Mesodermal cell (in vitro differentiated cells): ENCODE measurements around the gene RMRP.
"Not testable (repeated sequence)": the region's sequence is repeated elsewhere in the genome, so short reads cannot be mapped to it uniquely, and the experiment has no call there.

Experiments used
- H3K27ac ChIP-seq: 2 replicates; pipeline ENCODE4 v1.7.0; 2013; ENCODE audit warnings: mild to moderate bottlenecking, low read depth, low read length, moderate library complexity; ENCODE audit not compliant: severe bottlenecking
- H3K36me3 ChIP-seq: 2 replicates; pipeline ENCODE4 v1.7.1; 2013; ENCODE audit warnings: mild to moderate bottlenecking, low read length, moderate library complexity; ENCODE audit not compliant: control insufficient read depth, insufficient read depth
- H3K4me1 ChIP-seq: one replicate; pipeline ENCODE4 v1.7.1; 2013; ENCODE audit warnings: mild to moderate bottlenecking, low read length; ENCODE audit not compliant: insufficient read depth, control insufficient read depth, poor library complexity, severe bottlenecking
- H3K4me3 ChIP-seq: 2 replicates; pipeline ENCODE4 v1.7.0; 2013; ENCODE audit warnings: low read length, control low read depth, mild to moderate bottlenecking; ENCODE audit not compliant: insufficient read depth, poor library complexity, severe bottlenecking; ENCODE audit errors: extremely low read depth
- H3K9me3 ChIP-seq: 2 replicates; pipeline ENCODE4 v1.7.1; 2013; ENCODE audit warnings: mild to moderate bottlenecking, low read length, moderate library complexity; ENCODE audit not compliant: control insufficient read depth
- WGBS, 2 experiments: methylation state at CpG; one replicate each; pipeline ENCODE4 v1.1.5; 2013; ENCODE audit warnings: missing lambda C conversion rate in 2 of 2; ENCODE audit not compliant: insufficient coverage in 2 of 2; 5-methylcytosine and 5-hydroxymethylcytosine counted together

Gene RMRP

DNA sequence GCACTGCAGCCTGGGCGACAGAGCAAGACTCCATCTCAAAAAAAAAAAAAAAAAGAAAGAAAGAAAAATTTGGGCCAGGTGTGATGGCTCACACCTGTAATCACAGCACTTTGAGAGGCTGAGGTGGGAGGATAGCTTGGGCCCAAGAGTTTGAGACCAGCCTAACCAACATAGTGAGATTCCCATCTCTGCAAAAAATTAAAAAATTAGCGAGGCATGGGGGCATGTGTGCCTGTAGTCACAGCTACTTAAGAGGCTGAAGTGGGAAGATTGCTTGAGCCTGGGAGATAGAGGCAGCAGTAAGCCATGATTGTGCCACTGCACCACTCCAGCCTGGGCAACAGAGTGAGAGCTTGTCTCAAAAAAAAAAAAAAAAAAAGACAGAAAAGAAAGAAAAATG lies 4.2 kb downstream of the RMRP start:
- H3K4me1 ChIP-seq = peaks cover 17% of the 10 kb centered on the region
- H3K36me3 ChIP-seq = no peaks in the 10 kb centered on the region
- 100% methylated on average over 1 of the region's 2 CpGs for WGBS, 2 experiments
- H3K9me3 ChIP-seq = no peaks in the 10 kb centered on the region
- H3K27ac ChIP-seq = no peak overlapping the region
- H3K4me3 ChIP-seq = no peak overlapping the region

GRCh38 chr9:35652829-35653209 lies 5.0 kb downstream of the RMRP start:
- Histone ChIP-seq H3K4me1 (peaks cover 17% of the 10 kb centered on the region), H3K4me3 (no peak overlapping the region), H3K36me3 (no peaks in the 10 kb centered on the region), H3K27ac (no peak overlapping the region), H3K9me3 (no peaks in the 10 kb centered on the region)
- WGBS, 2 experiments = 97% methylated on average over 5 to 6 of the region's 8 CpGs

- Histone ChIP-seq H3K4me3 (no peak overlapping the region), H3K9me3 (no peaks in the 10 kb centered on the region), H3K27ac (no peak overlapping the region), H3K36me3 (no peaks in the 10 kb centered on the region), H3K4me1 (peaks cover 17% of the 10 kb centered on the region)
- 86 to 93% methylated on average over 4 to 5 of the region's 7 CpGs for WGBS, 2 experiments
Measured at GRCh38 chr9:35651956-35652828, 5.6 kb downstream of the RMRP start.

DNA sequence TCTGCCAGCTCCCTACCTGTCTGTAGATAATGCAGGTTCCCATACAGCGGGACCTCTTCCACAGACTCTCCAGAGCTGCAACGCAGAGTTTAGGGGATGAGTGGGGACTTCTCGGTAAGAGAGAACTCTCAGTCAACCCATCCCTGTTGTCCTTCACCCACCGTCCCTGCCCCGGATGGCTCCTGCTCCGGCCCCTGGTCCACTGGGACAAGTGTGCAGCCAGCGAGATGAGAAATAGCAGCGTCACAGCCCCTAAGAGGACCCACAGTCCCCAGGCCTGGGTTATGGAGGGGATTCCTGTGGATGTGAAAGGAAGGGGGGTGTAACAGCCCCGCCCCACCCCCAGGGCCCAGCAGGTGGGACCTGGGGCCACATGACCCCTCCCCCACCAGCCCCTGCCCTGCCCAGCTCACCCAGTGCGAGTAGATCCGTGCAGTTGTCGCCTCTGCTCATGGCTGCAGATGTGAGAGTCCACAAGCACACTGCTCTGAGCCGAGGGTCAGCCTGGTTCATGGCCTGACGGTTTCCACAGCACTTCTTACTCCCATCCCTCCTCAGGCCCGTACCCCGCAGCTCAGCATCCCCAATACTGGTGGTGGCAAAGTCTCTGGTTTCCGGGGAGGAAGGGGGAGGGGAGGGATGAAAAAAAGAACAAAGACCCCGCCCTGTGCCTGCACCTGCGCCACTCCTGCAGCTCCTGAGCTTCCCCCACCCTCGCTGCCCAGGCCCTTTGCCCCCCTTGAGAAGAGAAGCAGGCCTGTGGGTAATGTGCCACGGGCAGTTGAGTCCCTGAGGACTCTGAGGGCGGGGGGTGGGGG lies 7.3 kb downstream of the RMRP start, which contains the start of gene SIT1:
Gene SIT1, minus strand, starts transcription at position 591 of the 818 bp plus-strand sequence. Its CDS starts 78 bp downstream, at position 513.
- Histone ChIP-seq H3K4me1 (peaks cover 17% of the 10 kb centered on the region), H3K27ac (no peak within 1 kb of the TSS), H3K9me3 (no peaks in the 10 kb centered on the region), H3K4me3 (no peak within 1 kb of the TSS), H3K36me3 (no peaks in the 10 kb centered on the region)
- 54 to 78% methylated on average over 4 to 8 of the region's 22 CpGs for WGBS, 2 experiments

DNA sequence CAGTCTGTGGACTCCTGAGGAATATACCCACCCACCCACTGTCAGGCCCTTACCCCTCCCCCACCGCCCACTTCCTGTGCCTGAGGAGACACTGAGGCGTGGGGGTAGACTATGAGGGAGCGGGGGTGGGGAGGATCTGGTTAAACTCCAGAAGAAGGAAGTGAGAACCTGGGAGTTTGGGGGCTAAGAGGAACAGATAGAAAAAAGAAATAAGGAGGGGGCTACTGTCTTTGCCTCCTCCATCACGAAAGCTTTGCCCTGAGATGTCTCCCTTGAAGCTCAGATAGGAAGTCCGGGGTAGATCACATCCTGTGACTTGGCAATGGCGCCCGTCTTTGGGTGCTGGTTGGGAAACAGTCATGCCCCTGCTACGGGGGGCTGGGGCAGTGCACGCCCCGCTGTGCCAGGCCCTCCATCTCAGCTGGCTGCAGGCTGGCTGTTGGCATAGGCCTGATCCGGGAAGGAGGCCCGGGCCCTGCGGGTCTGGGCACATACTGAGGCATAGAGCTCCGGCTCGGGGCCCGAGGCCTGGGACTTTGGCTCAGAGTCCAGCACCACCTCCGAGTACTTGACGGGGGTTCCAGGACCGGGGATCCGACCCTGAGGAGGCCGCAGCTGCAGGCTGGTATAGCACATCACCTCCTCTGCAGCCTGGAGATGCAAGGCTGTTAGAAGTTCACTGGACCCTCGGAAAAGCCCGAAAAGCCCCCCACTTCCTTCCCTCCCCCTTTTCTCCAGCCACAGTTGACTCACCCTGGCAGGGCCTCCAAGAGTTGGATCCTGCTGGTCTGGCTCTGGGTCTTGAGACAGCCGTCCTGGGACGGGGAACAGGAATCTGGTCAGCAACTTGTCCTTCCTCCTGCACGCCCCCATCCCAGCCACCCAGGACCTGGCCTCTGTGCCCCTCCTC lies 8.1 kb downstream of the RMRP start:
- H3K9me3 ChIP-seq = no peaks in the 10 kb centered on the region
- H3K36me3 ChIP-seq = no peaks in the 10 kb centered on the region
- no peak overlapping the region for H3K27ac ChIP-seq
- peaks cover 17% of the 10 kb centered on the region for H3K4me1 ChIP-seq
- 94 to 96% methylated on average over 24 of the region's 26 CpGs for WGBS, 2 experiments
- H3K4me3 ChIP-seq = no peak overlapping the region

DNA sequence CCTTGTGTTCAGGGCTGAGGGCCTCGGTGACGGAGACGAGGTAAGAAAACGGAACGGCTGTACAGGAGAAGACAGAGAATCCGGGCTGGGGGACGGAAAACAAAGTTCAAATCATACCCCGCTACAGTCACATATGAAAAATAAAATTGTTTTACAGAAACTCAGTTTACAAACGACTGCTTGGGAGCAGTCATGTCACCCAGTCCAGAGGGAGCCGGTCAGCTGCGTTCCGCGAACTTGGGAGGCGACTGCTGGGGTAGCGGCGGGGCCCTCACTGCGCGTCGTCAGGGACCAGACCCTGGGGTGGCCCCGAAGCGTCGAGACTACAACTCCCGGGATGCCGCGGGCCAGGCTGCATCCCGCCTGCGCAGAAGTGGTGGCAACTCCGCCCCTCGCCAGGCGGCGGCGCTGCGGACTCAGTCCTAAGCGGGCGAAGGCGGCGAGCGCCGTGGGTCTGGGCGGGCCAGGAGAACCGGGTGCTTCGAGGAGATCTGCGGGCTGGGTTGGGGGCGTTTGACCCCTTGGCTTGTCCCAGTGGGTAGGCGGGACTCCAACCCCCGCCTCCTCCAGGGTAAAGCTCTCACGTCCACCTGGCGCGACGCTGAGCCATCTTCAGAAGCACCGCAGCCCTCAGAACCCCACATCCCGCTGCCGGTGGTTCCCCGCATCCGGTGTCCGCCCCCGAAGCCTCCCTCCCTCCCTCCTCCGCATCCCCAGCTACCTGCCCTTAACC lies 11.1 kb downstream of the RMRP start:
- peak overlapping the region; percentile 66 for H3K27ac ChIP-seq
- H3K4me1 ChIP-seq = peaks cover 17% of the 10 kb centered on the region
- H3K4me3 ChIP-seq = peak overlapping the region; percentile 68
- H3K36me3 ChIP-seq = no peaks in the 10 kb centered on the region
- no peaks in the 10 kb centered on the region for H3K9me3 ChIP-seq
- WGBS, 2 experiments = 0 to 2% methylated on average over 36 to 47 of the region's 58 CpGs

DNA sequence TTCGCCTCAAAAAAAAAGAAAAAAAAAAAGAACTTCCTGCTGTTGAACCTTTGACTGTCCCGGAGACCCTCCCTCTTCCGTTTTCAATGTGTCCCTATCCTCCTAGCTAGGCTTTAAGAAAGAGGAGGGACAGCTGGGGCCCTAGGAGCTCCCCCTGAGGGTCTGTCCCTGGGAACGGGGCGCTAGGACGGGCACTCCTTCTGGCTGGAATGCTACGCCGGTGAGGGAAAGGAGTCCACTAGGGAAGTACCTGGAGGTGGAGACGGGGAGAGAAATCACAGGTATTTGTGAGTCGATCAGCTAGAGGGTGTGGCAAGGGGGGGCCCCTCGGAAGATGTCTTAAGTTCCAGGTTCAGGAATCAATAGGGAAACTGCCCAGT lies 11.7 kb downstream of the RMRP start:
- no peaks in the 10 kb centered on the region for H3K9me3 ChIP-seq
- peak overlapping the region; percentile 68 for H3K4me3 ChIP-seq
- H3K4me1 ChIP-seq = peaks cover 17% of the 10 kb centered on the region
- WGBS, 2 experiments = 3 to 10% methylated on average over 7 to 8 of the region's 11 CpGs
- no peaks in the 10 kb centered on the region for H3K36me3 ChIP-seq
- peak overlapping the region; percentile 66 for H3K27ac ChIP-seq

- not testable (repeated sequence) for H3K9me3 ChIP-seq
Measured at GRCh38 chr9:35645736-35646135, 12.1 kb downstream of the RMRP start.

GRCh38 chr9:35643046-35643445 lies 14.8 kb downstream of the RMRP start:
- no peaks in the 10 kb centered on the region for H3K4me1 ChIP-seq
- H3K27ac ChIP-seq = no peak overlapping the region
- no peaks in the 10 kb centered on the region for H3K9me3 ChIP-seq
- H3K36me3 ChIP-seq = no peaks in the 10 kb centered on the region
- whole genome bisulfite sequencing, 2 experiments = 91 to 95% methylated on average over 8 to 12 of the region's 12 CpGs
- no peak overlapping the region for H3K4me3 ChIP-seq

More at GRCh38 chr9:35645736-35646135, 12.1 kb downstream of the RMRP start:
- Histone ChIP-seq H3K4me1 (peaks cover 17% of the 10 kb centered on the region), H3K27ac (peak overlapping the region; percentile 66), H3K4me3 (peak overlapping the region; percentile 68)
- WGBS, 2 experiments = 52 to 76% methylated on average over 7 to 8 of the region's 10 CpGs
- not testable (repeated sequence) for H3K36me3 ChIP-seq

DNA sequence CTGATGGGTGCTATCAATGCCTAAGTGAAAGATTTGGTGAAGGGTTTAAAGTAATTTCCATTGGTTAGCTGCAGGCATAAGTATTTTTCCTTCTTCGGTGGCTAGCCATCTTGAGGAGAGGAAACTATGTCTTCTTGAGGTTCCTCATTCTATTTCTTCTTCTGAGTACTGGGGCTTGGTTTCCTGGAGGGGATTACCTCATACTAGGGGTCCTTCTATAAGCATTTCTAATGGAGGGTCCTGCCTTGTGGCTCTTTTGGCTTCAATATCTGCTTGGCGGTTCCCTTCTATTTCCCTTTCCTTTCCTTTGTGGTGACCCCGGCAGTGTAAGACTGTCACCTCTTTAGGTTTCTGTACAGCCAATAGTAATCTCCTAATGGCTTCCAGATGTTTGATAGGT lies 16.3 kb downstream of the RMRP start:
- not testable (repeated sequence) for H3K4me3 ChIP-seq, H3K4me1 ChIP-seq, H3K27ac ChIP-seq, H3K36me3 ChIP-seq, H3K9me3 ChIP-seq
- WGBS, 2 experiments = no CpG with 5 or more reads among the region's 3 CpGs
